PC-9 (cell line): ENCODE measurements around the gene FAM117A. TPM values are rescaled to one million over a fixed set of nuclear protein-coding genes. Genes with fewer than 3 reads are reported as not detected.

Experiments
- Bru-seq: library from RNA; stranded (reverse); fragments of 400-500 nt; gene quantifications from one replicate; lab custom pipeline; 2021; lab: Mats Ljungman, UMichigan
- BruChase-seq, 2 experiments: library from RNA; stranded (reverse); fragments of 400-500 nt; gene quantifications; one replicate each; lab custom pipeline; 2021; lab: Mats Ljungman, UMichigan
- BruUV-seq: library from RNA; stranded (reverse); fragments of 400-500 nt; replicated peaks from 2 replicates; lab custom pipeline; 2021; lab: Mats Ljungman, UMichigan
- CTCF ChIA-PET: fragments of 300-600 bp; sonication (Branson Sonifier 250); formaldehyde crosslinking; loops from one replicate; lab custom pipeline; 2022; ENCODE audit warnings: antibody characterized with exemption; lab: Charles Lee
- POLR2A ChIA-PET: fragments of 300-600 bp; sonication (Branson Sonifier 250); formaldehyde crosslinking; loops from one replicate; lab custom pipeline; 2022; ENCODE audit warnings: antibody characterized with exemption; ENCODE audit not compliant: unreplicated experiment; lab: Charles Lee
- DNase-seq, 2 experiments: peaks; one replicate each; pipeline versions ENCODE4 v3.0.0 to v3.0.0-alpha.2; 2015 to 2022; ENCODE audit warnings: mixed read lengths in 1 of 2
- H2AFZ ChIP-seq: fragments of 200-600 bp; sonication (generic); 2 replicates; pipeline ENCODE4 v1.8.1; 2017; ENCODE audit warnings: antibody characterized with exemption
- H3F3A ChIP-seq: fragments of 200-600 bp; sonication (generic); 2 replicates; pipeline ENCODE4 v1.8.1; 2017; ENCODE audit warnings: antibody characterized with exemption, mild to moderate bottlenecking, low read depth; ENCODE audit not compliant: insufficient read depth
- H3K27ac ChIP-seq: fragments of 200-600 bp; sonication (generic); 2 replicates; pipeline ENCODE4 v1.6.1; 2016; ENCODE audit warnings: mixed run types
- H3K27me3 ChIP-seq: fragments of 200-600 bp; sonication (generic); 2 replicates; pipeline ENCODE4 v1.6.1; 2016; ENCODE audit warnings: low read depth, mixed run types; ENCODE audit not compliant: insufficient read depth
- H3K36me3 ChIP-seq: fragments of 200-600 bp; sonication (generic); 2 replicates; pipeline ENCODE4 v1.6.1; 2016; ENCODE audit warnings: low read depth, mixed run types
- H3K4me1 ChIP-seq: fragments of 200-600 bp; sonication (generic); replicated peaks from 2 replicates; pipeline ENCODE4 v1.6.1; 2016; ENCODE audit warnings: mixed run types; ENCODE audit not compliant: insufficient read depth
- H3K4me2 ChIP-seq: fragments of 200-600 bp; sonication (generic); 2 replicates; pipeline ENCODE4 v1.6.1; 2017; ENCODE audit warnings: mixed run types
- H3K4me3 ChIP-seq: fragments of 200-600 bp; sonication (generic); 2 replicates; pipeline ENCODE4 v1.6.1; 2016; ENCODE audit warnings: mixed run types
- H3K79me2 ChIP-seq: fragments of 200-600 bp; sonication (generic); 2 replicates; pipeline ENCODE4 v1.6.1; 2017; ENCODE audit warnings: low read depth, mixed run types
- H3K9me2 ChIP-seq: fragments of 200-600 bp; sonication (generic); 2 replicates; pipeline ENCODE4 v1.8.1; 2017; ENCODE audit warnings: mild to moderate bottlenecking; ENCODE audit not compliant: insufficient read depth
- H3K9me3 ChIP-seq: fragments of 200-600 bp; sonication (generic); 2 replicates; pipeline ENCODE4 v1.8.1; 2016; ENCODE audit warnings: low read depth; ENCODE audit not compliant: insufficient read depth
- H4K20me1 ChIP-seq: fragments of 200-600 bp; sonication (generic); 2 replicates; pipeline ENCODE4 v1.8.1; 2017; ENCODE audit not compliant: insufficient read depth
- EZH2 ChIP-seq: fragments of 200-600 bp; sonication (generic); IDR thresholded peaks from 2 replicates; pipeline ENCODE4 v1.8.0; 2017; ENCODE audit warnings: antibody characterized with exemption, low read depth
- intact Hi-C: fragments of 100-400 bp; cut with micrococcal nuclease; formaldehyde crosslinking; loops from one replicate; pipeline ENCODE4 v1.10.0; 2022; ENCODE audit not compliant: unreplicated experiment
- long read RNA-seq: library from polyadenylated mRNA; stranded (forward); transcript quantifications from one replicate; pipeline ENCODE4 v2.0.0, GENCODE V29; 2022
- total RNA-seq: library from RNA; stranded (reverse); gene quantifications from 2 replicates; pipeline ENCODE4 v1.2.3, GENCODE V29; 2021
- TF ChIP-seq, protein P1 (sequence below): fragments of 200-600 bp; sonication (generic); conservative IDR thresholded peaks from 2 replicates; pipeline ENCODE4 v1.6.1; 2017; ENCODE audit warnings: mixed run types, antibody characterized with exemption, mild to moderate bottlenecking, moderate library complexity

FAM117A gene, protein sequence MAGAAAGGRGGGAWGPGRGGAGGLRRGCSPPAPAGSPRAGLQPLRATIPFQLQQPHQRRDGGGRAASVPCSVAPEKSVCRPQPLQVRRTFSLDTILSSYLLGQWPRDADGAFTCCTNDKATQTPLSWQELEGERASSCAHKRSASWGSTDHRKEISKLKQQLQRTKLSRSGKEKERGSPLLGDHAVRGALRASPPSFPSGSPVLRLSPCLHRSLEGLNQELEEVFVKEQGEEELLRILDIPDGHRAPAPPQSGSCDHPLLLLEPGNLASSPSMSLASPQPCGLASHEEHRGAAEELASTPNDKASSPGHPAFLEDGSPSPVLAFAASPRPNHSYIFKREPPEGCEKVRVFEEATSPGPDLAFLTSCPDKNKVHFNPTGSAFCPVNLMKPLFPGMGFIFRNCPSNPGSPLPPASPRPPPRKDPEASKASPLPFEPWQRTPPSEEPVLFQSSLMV
- total RNA-seq, result 12.7 and 15.0 TPM in 2 replicates
- percentile 55 among the genes with signal in this experiment for Bru-seq, nascent RNA
- percentile 51 among the genes with signal in this experiment for BruChase-seq, experiment 1, labeled RNA remaining after a 2-hour chase
- BruChase-seq, experiment 2, labeled RNA remaining after a 6-hour chase, result percentile 51 among the genes with signal in this experiment
- long read RNA-seq, transcript FAM117A-201 (8 exons, 2,365 nt), result major isoform, 20 of 30 reads
- long read RNA-seq, partial matches to known transcripts, result 2 of 30 reads
- long read RNA-seq, other reads (novel, unspliced or antisense), result 6 of 30 reads

GRCh38 chr17:49763735-49764558 lies at the start of gene FAM117A:
Gene FAM117A, minus strand, starts transcription at chr17:49764131. Its CDS starts 44 bp downstream, at chr17:49764087.
- ChIA-PET CTCF (interaction anchor here (0.6 to 0.8 kb wide), 4 partner anchors 46 to 617 kb away, joined by 3 to 7 read pairs (median 4); no protein-coding TSS in a partner anchor), POLR2A (interaction anchor here (0.5 to 1.2 kb wide), 16 partner anchors 17 to 1099 kb away, joined by 3 to 24 read pairs (median 4); partner anchors contain the start of genes KAT7, PHB1 and SLC35B1)
- Histone ChIP-seq H3K36me3 (no peaks in the 10 kb centered on the region), H3K4me1 (peaks cover 4% of the 10 kb centered on the region; the same call in 1 of the 2 replicates), H2AFZ (peak within 1 kb of the TSS; percentile 61), H3K27me3 (no peaks in the 10 kb centered on the region), H4K20me1 (no peaks in the 10 kb centered on the region), H3K79me2 (no peaks in the 10 kb centered on the region), H3K4me2 (peak within 1 kb of the TSS; percentile 79), H3K9me3 (no peaks in the 10 kb centered on the region), H3F3A (0 out of 2 replicates have a peak, but pooled peaks cover 8% of the 10 kb centered on the region), H3K27ac (no peak within 1 kb of the TSS), H3K9me2 (no peaks in the 10 kb centered on the region), H3K4me3 (peak within 1 kb of the TSS; percentile 54)
- TF ChIP-seq, protein P1, sequence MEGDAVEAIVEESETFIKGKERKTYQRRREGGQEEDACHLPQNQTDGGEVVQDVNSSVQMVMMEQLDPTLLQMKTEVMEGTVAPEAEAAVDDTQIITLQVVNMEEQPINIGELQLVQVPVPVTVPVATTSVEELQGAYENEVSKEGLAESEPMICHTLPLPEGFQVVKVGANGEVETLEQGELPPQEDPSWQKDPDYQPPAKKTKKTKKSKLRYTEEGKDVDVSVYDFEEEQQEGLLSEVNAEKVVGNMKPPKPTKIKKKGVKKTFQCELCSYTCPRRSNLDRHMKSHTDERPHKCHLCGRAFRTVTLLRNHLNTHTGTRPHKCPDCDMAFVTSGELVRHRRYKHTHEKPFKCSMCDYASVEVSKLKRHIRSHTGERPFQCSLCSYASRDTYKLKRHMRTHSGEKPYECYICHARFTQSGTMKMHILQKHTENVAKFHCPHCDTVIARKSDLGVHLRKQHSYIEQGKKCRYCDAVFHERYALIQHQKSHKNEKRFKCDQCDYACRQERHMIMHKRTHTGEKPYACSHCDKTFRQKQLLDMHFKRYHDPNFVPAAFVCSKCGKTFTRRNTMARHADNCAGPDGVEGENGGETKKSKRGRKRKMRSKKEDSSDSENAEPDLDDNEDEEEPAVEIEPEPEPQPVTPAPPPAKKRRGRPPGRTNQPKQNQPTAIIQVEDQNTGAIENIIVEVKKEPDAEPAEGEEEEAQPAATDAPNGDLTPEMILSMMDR, result no peak; the same call in 1 of the 2 replicates
- TF ChIP-seq EZH2, result no peak
- intact Hi-C loops, result loop anchor here (1.0 to 2.0 kb wide), 2 partner anchors 24 to 55 kb away; partner anchors contain the start of gene KAT7
- no TSS peak for BruUV-seq
- DNase-seq, result peak; percentile 97 to 99

DNA sequence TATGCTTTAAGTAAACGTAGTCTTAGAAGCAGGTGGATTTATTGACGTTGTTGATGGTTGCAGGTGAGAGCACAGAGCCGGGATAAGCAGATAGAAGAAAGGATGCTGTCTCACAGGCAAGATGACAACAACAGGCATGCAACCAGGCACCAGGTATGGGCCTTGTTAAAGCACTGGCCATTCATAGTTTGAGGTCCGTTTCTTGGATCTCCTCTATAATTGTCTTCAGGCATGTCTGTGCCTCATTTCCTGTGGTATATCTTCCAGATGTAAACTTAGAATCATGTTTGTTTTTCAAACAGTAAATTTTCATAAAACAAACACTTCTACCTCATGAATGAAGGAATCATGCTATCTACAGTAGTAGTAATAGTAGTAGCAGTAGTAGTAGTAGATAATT lies 45.1 kb upstream of the FAM117A start:
- Histone ChIP-seq H3K36me3 (peaks cover 54% of the 10 kb centered on the region), H3K79me2 (peaks cover 20% of the 10 kb centered on the region; the same call in 1 of the 2 replicates), H3K9me2 (no peaks in the 10 kb centered on the region), H3K4me1 (no peaks in the 10 kb centered on the region), H3K4me3 (no peak overlapping the region), H3K27me3 (no peaks in the 10 kb centered on the region), H2AFZ (no peak overlapping the region), H3K4me2 (no peak overlapping the region), H3F3A (peaks cover 15% of the 10 kb centered on the region; the same call in 1 of the 2 replicates), H3K9me3 (no peaks in the 10 kb centered on the region), H4K20me1 (peaks cover 36% of the 10 kb centered on the region), H3K27ac (no peak overlapping the region)
- DNase-seq, result no peak
- ChIA-PET CTCF (no interaction called here), POLR2A (no interaction called here)
- no TSS peak for BruUV-seq
- intact Hi-C loops, result no loop called here
- TF ChIP-seq EZH2, result no peak
- TF ChIP-seq, protein P1, result no peak
